ENCODE results near the gene C2CD3. TPM values are rescaled to one million over a fixed set of nuclear protein-coding genes. Genes with fewer than 3 reads are reported as not detected.

C2CD3 gene
- total and polyA plus RNA-seq, 9 of the 15 experiments (the other 6 are each of a cell fraction or from before 2014, with no cell fraction given): 4.4 to 20.2 (median 15.4) TPM

- TF ChIP-seq HNRNPLL (IDR thresholded peaks at IDR 0.05; ENCODE audit: low read depth, low read length, poor library complexity, severe bottlenecking) (no peak), ZNF175 (CRISPR knock-in tag; IDR thresholded peaks at IDR 0.05; ENCODE audit: low read depth) (0 out of 2 replicates have a peak, but pooled peaks have one; percentile 17), DPF2 (IDR thresholded peaks at IDR 0.05) (peak; percentile 70), SMARCB1 (IDR thresholded peaks at IDR 0.05; ENCODE audit: insufficient read length, low read depth) (no peak), POU5F1 (IDR thresholded peaks at IDR 0.05; ENCODE audit: borderline replicate concordance, low read depth, low read length, partially characterized antibody) (no peak), JUN (IDR thresholded peaks at IDR 0.05; ENCODE audit: borderline replicate concordance, low read depth, low read length) (peak; percentile 87), JUN (CRISPR knock-in tag; IDR thresholded peaks at IDR 0.05; ENCODE audit: borderline replicate concordance) (no peak), PATZ1 (CRISPR knock-in tag; IDR thresholded peaks at IDR 0.05; ENCODE audit: borderline replicate concordance) (no peak), SMARCA4 (IDR thresholded peaks at IDR 0.05) (peak; percentile 75), TBL1XR1 (IDR thresholded peaks at IDR 0.05; ENCODE audit: low read length in 2 of 2) (no peak), MYNN (IDR thresholded peaks at IDR 0.05) (no peak), MYNN (CRISPR knock-in tag; IDR thresholded peaks at IDR 0.05) (no peak), MIER1 (IDR thresholded peaks at IDR 0.05; ENCODE audit: low read depth) (no peak), HNRNPH1 (optimal IDR thresholded peaks at IDR 0.05; ENCODE audit: low read depth, low read length) (no peak), RCOR1 (IDR thresholded peaks at IDR 0.05; ENCODE audit: borderline replicate concordance in 1 of 2, low read depth in 2 of 2, low read length in 2 of 2) (0 out of 4 replicates have a peak, but pooled peaks of 1 of the 2 experiments have one; percentile 28), CEBPG (CRISPR knock-in tag; IDR thresholded peaks at IDR 0.05) (peak; percentile 65; the same call in 1 of the 2 replicates), CEBPG (tag; conservative IDR thresholded peaks at IDR 0.05 in 1 of 2, IDR thresholded peaks at IDR 0.05 in 1 of 2) (peak in 1 of 2 experiments; percentile 62; a peak in 1 of 4 replicates), SETDB1 (IDR thresholded peaks at IDR 0.05; ENCODE audit: low read length) (no peak), PPARD (CRISPR knock-in tag; IDR thresholded peaks at IDR 0.05) (no peak), MCM7 (IDR thresholded peaks at IDR 0.05) (no peak), NCOA4 (IDR thresholded peaks at IDR 0.05; ENCODE audit: partially characterized antibody) (no peak), ARID1B (IDR thresholded peaks at IDR 0.05) (peak; percentile 57; the same call in 1 of the 2 replicates), MITF (IDR thresholded peaks at IDR 0.05) (no peak), SAP30 (IDR thresholded peaks at IDR 0.05; ENCODE audit: borderline replicate concordance, insufficient read depth, low read depth, low read length, poor library complexity, severe bottlenecking) (no peak)
Measured at GRCh38 chr11:74057249-74058151, 113.3 kb downstream of the C2CD3 start (continued).
